RWPE2 (cell line): ENCODE data around the gene ADSS1.

Experiments
- ATAC-seq: fragments of 200-7000 bp; cut with Tn5 transposase; 3 replicates; pipeline ENCODE4 v1.9.1; 2021; ENCODE audit warnings: low read depth
- DNase-seq: peaks from one replicate; pipeline ENCODE4 v3.0.0-alpha.2; 2020; ENCODE audit warnings: low spot score
- H3K27ac ChIP-seq: fragments of 450-650 bp; 2 replicates; pipeline ENCODE4 v1.5.1; 2017; ENCODE audit warnings: mild to moderate bottlenecking; ENCODE audit not compliant: poor library complexity, severe bottlenecking
- H3K27me3 ChIP-seq: fragments of 250-450 bp; sonication (Bioruptor Pico); 2 replicates; pipeline ENCODE4 v1.5.1; 2021; ENCODE audit warnings: mild to moderate bottlenecking, moderate library complexity; ENCODE audit not compliant: insufficient read depth, poor library complexity, severe bottlenecking
- H3K36me3 ChIP-seq: fragments of 250-450 bp; sonication (Bioruptor Pico); 2 replicates; pipeline ENCODE4 v1.5.1; 2020; ENCODE audit warnings: low read depth, mild to moderate bottlenecking, moderate library complexity
- H3K4me1 ChIP-seq: fragments of 250-450 bp; sonication (Bioruptor Pico); 2 replicates; pipeline ENCODE4 v1.5.1; 2021; ENCODE audit warnings: mild to moderate bottlenecking, moderate library complexity; ENCODE audit not compliant: insufficient read depth, poor library complexity, severe bottlenecking
- H3K4me3 ChIP-seq: fragments of 250-450 bp; sonication (Bioruptor Pico); 2 replicates; pipeline ENCODE4 v1.5.1; 2021; ENCODE audit warnings: mild to moderate bottlenecking, moderate library complexity; ENCODE audit not compliant: severe bottlenecking
- H3K9me3 ChIP-seq: fragments of 250-450 bp; sonication (Bioruptor Pico); 2 replicates; pipeline ENCODE4 v1.5.1; 2021; ENCODE audit warnings: mild to moderate bottlenecking, moderate library complexity; ENCODE audit not compliant: severe bottlenecking
- CTCF ChIP-seq: fragments of 450-650 bp; IDR thresholded peaks from one replicate; pipeline ENCODE4 v1.5.1; 2017; ENCODE audit warnings: mild to moderate bottlenecking, moderate library complexity; ENCODE audit not compliant: poor library complexity, severe bottlenecking

The ADSS1 gene

DNA sequence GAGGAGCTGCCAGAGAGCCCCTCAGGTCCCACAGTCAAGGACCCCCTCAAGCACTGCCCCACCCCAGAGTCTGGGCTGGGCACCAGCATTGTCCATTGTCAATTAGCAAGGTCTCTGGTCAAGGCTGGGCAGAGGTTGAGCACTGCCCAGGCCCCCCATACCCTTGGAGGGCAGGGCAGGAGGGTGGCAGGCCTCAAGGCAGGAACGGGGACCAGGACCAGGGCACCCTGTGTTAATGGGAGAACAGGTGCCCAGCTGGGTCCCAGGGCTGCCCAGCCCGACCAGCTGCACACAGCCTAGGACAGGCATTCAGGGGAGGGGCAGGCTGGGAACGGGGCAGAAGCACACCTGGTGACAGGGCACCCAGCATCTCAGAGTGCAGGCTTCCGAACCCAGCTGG, 47.3 kb downstream of the ADSS1 start:
- ATAC-seq (no peak), DNase-seq (no peak)
- TF ChIP-seq CTCF, result no peak

DNA sequence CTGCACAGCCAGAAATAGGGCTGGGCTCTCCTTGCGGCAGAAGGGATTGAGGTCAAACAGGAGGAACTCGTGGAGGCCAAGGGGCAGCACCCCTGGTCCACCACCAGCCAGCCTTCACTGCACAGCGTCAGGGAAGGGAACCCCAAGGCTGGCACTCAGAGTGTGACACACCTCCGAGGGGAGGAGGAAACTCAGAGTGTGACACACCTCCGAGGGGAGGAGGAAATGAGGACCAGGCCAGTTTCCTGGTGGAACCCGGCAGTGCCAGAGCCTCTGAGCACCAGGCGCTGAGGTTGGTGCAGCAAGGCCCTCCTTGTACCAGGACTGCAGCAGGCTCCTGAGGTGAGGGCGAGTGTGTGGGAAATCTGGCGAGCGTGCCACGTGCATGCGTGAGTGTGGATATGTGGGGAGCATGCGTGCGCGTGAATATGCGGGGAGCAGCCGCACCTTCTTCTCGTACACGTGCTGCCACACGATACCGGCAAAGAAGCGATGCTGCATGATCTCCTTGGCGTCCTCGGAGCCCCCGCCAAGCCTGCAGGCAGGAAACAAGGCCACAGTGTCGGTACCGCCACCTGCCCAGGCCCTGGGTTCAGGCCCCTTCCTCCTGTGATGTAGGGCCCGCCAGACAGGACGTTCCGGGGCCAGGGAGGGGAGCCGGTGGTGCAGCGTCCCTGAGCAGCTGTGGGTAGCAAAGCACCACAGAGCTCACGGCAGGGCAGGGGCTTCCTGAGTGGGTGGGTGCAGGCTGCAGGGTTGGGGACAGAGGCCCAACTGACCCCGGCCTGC, 48.1 kb downstream of the ADSS1 start:
- DNase-seq, result no peak
- Histone ChIP-seq H3K4me1 (no peaks in the 10 kb centered on the region), H3K27me3 (no peaks in the 10 kb centered on the region), H3K9me3 (no peaks in the 10 kb centered on the region), H3K27ac (no peak overlapping the region), H3K36me3 (peaks cover 56% of the 10 kb centered on the region), H3K4me3 (no peak overlapping the region)
- no peak for TF ChIP-seq CTCF
- ATAC-seq, result no peak

More for the DNA sequence above, 47.3 kb downstream of the ADSS1 start:
- Histone ChIP-seq H3K27ac (no peak overlapping the region), H3K27me3 (no peaks in the 10 kb centered on the region), H3K9me3 (peaks cover 3% of the 10 kb centered on the region), H3K4me1 (no peaks in the 10 kb centered on the region), H3K4me3 (no peak overlapping the region), H3K36me3 (peaks cover 50% of the 10 kb centered on the region)

DNA sequence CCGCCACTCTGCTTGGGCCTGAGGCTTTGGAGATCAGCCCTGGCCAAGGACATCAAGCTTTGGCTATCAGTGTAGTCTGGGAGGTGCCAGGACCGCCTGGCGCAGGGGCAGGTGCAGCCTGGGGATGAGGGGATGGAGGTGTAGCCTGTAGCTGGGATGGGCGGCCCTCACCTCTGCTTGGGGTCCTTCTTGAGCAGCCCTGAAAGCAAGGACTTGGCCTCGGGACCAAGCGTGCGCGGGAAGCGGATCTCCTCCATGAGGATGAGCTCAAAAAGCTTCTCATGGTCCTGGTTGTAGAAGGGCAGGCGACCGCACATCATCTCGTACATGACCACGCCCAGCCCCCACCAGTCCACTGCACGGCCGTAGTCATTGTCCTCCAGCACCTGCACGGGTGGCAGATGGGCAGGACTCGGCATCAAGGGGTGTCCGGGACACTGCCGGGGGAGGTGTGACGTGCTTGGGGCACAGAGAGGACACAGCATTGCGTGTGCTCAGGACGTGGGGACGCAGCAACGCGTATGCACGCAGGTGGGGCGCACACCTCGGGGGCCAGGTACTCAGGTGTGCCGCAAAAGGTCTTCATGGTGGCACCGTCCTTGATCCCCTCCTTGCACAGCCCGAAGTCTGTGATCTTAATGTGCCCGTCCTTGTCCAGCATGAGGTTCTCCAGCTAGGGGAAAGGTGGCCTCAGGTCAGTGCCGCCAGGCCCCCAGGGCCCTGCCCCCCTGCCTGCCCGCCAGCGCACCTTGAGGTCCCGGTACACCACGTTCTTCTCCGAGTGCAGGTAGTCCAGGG, 48.9 kb downstream of the ADSS1 start:
- Histone ChIP-seq H3K4me1 (no peaks in the 10 kb centered on the region), H3K27ac (no peak overlapping the region), H3K4me3 (no peak overlapping the region), H3K9me3 (no peaks in the 10 kb centered on the region), H3K36me3 (peaks cover 56% of the 10 kb centered on the region), H3K27me3 (no peaks in the 10 kb centered on the region)
- TF ChIP-seq CTCF, result no peak
- DNase-seq (no peak), ATAC-seq (no peak)

DNA sequence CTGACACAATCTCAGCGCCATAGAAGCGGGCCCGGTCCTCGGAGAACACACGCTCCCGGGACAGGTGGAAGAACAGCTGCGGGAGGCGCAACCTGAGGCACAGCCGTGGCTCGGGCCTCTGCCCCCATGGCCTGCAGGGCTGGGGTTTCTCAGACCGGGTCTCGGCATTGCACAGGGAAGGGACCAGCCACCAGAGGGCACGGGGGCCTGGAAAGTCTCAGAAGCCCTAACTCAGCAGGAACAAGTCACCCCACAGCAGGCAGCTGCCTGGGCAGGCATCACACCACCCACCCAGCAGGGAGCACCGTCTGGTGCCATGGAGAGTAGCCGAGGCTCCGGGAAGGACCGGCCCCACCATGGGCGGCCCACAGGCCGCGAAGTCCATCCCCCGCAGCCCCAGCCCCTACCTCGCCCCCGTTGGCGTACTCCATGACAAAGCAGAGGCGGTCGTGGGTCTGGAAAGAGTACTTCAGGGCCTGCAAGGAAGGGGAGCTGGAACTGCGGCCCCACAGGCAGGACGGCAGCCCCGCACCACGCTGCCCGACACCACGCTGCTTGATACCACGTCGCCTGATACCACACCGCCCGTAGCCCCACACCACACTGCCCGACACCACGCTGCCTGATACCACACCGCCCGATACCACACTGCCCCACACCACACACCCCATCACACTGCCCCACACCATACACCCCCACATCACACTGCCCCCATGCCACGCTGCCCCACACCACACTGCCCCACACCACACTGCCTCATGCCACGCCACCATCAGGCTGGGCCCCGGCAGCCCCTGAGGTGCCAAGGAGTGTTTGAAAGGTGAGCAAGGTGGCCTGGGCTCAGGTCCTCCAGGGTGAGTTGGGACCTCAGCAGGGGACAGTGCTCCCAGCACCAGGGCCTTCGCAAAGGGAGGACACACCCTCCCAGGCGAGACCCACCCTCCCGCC, 49.8 kb downstream of the ADSS1 start:
- no peak for ATAC-seq
- no peak overlapping the region for H3K27ac ChIP-seq
- no peak for TF ChIP-seq CTCF

More for the DNA sequence above, 49.8 kb downstream of the ADSS1 start:
- Histone ChIP-seq H3K36me3 (peaks cover 57% of the 10 kb centered on the region), H3K4me1 (no peaks in the 10 kb centered on the region), H3K9me3 (no peaks in the 10 kb centered on the region), H3K4me3 (no peak overlapping the region), H3K27me3 (no peaks in the 10 kb centered on the region)
- no peak for DNase-seq
